ENCODE data around the gene ATP5F1B. TPM values are rescaled to one million over a fixed set of nuclear protein-coding genes. Genes with fewer than 3 reads are reported as not detected.

ATP5F1B gene
- total RNA-seq, 1 donor from 2014 or later, result 405 TPM

Small RNA genes within 50 kb of the gene (small RNA-seq; reads per million reads assigned to genes)
- gene RN7SL809P (not detected), gene RNU6-343P (not detected), gene SNORD59A (17,762 reads per million, percentile 100 among the genes with 10 or more reads in this experiment)

Other genes with a start within 250 kb of the ATP5F1B start
- 6.1 TPM for gene TIMELESS, start 196.6 kb downstream of the ATP5F1B start, total RNA-seq
- gene MIP, start 191.3 kb downstream of the ATP5F1B start, total RNA-seq, result not detected
- 1.7 TPM for gene SPRYD4, start 177.4 kb downstream of the ATP5F1B start, total RNA-seq
- gene GLS2, start 157.8 kb downstream of the ATP5F1B start, total RNA-seq, result 5.2 TPM
- gene RBMS2, start 124.2 kb downstream of the ATP5F1B start, total RNA-seq, result 20.6 TPM
- gene BAZ2A, start 15.7 kb downstream of the ATP5F1B start, total RNA-seq, result 92.8 TPM
- gene PTGES3, start 42.3 kb upstream of the ATP5F1B start, total RNA-seq, result 81.0 TPM
- gene NACA, start 79.3 kb upstream of the ATP5F1B start, total RNA-seq, result 1,274 TPM
- 12.8 TPM for gene PRIM1, start 106.3 kb upstream of the ATP5F1B start, total RNA-seq
- 32.4 TPM for gene HSD17B6, start 117.3 kb upstream of the ATP5F1B start, total RNA-seq

Data from vagina (tissue), 1 donor.